Breast epithelium (tissue), 4 donors: ENCODE results near the gene PTPRK. TPM values are rescaled to one million over a fixed set of nuclear protein-coding genes. Genes with fewer than 3 reads are reported as not detected.

ENCODE experiments used
- DNase-seq, 2 donors: peaks; one replicate each; pipeline ENCODE4 v3.0.0-alpha.2; 2019; ENCODE audit warnings: low spot score in 2 of 2
- H3K27ac ChIP-seq, 2 donors: fragments of 200-600 bp; sonication (generic) in 1 of 2; one replicate each; pipeline ENCODE4 v1.5.1; 2016 to 2019; ENCODE audit warnings: mild to moderate bottlenecking in 1 of 2
- H3K27me3 ChIP-seq, 2 donors: fragments of 200-600 bp; sonication (generic) in 1 of 2; one replicate each; pipeline versions ENCODE4 v1.5.1 to v1.6.0; 2017 to 2019; ENCODE audit warnings: control low read depth in 1 of 2, mild to moderate bottlenecking in 1 of 2
- H3K36me3 ChIP-seq: fragments of 200-600 bp; one replicate; pipeline ENCODE4 v1.5.1; 2019
- H3K4me1 ChIP-seq, 2 donors: fragments of 200-600 bp; sonication (generic); one replicate each; pipeline ENCODE4 v1.5.1; 2016 to 2019; ENCODE audit warnings: control low read depth in 1 of 2
- H3K4me3 ChIP-seq, 3 donors: fragments of 200-600 bp; sonication (generic); 1 replicate in 2 of 3; 2 replicates in 1 of 3; pipeline ENCODE4 v1.5.1; 2016 to 2019; ENCODE audit warnings: mild to moderate bottlenecking in 3 of 3, moderate library complexity in 2 of 3
- H3K9me3 ChIP-seq, 2 donors: fragments of 200-600 bp; sonication (generic) in 1 of 2; one replicate each; pipeline ENCODE4 v1.5.1; 2016 to 2019; ENCODE audit warnings: control low read depth in 1 of 2
- POLR2A ChIP-seq: fragments of 450-650 bp; IDR thresholded peaks from one replicate; pipeline ENCODE4 v1.6.1; 2016; ENCODE audit warnings: antibody characterized with exemption, mild to moderate bottlenecking, moderate library complexity
- POLR2AphosphoS5 ChIP-seq, 3 donors: sonication (generic); formaldehyde crosslinking; IDR thresholded peaks; one replicate each; pipeline ENCODE4 v1.6.1; 2017; ENCODE audit warnings: antibody characterized with exemption in 3 of 3
- intact Hi-C: fragments of 100-400 bp; cut with DNase I; formaldehyde crosslinking; loops from one replicate; pipeline ENCODE4 v1.15.1; 2023; ENCODE audit warnings: low total_unique reads
- total RNA-seq, 3 donors: library from RNA; depleted of rRNA; stranded (reverse); fragments of >200 nt; gene quantifications; one replicate each; pipeline ENCODE4 v1.1.0, GENCODE V29; 2016
- TF ChIP-seq, protein P1 (sequence below), 3 donors: fragments of 450-650 bp; IDR thresholded peaks; one replicate each; pipeline ENCODE4 v1.5.1; 2016 to 2017; ENCODE audit warnings: antibody characterized with exemption in 3 of 3, mild to moderate bottlenecking in 3 of 3, moderate library complexity in 3 of 3

The PTPRK gene
- total RNA-seq, 3 donors from 2014 or later = 29.1 to 134 (median 77.0) TPM

DNA sequence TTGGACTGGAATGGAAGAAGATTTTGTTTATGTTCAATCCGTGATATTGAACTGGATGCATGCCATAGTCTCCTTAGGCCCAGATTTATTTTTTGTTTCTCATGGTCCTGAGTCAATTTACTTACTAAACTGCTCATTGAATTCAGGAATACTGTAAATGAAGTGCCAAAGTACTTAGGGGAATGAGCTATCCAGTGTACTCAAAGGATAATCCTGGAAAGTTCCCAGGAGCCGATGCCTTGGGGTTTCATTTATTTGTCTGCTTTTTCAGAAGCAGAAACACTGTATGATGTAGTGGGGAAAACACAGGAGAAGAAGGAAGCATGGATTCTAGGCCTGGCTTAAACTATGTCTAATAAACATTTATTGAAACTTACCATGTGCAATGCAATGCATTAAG is 563.4 kb downstream of the PTPRK start:
- H3K4me3 ChIP-seq = no peak overlapping the region
- TF ChIP-seq, protein P1, sequence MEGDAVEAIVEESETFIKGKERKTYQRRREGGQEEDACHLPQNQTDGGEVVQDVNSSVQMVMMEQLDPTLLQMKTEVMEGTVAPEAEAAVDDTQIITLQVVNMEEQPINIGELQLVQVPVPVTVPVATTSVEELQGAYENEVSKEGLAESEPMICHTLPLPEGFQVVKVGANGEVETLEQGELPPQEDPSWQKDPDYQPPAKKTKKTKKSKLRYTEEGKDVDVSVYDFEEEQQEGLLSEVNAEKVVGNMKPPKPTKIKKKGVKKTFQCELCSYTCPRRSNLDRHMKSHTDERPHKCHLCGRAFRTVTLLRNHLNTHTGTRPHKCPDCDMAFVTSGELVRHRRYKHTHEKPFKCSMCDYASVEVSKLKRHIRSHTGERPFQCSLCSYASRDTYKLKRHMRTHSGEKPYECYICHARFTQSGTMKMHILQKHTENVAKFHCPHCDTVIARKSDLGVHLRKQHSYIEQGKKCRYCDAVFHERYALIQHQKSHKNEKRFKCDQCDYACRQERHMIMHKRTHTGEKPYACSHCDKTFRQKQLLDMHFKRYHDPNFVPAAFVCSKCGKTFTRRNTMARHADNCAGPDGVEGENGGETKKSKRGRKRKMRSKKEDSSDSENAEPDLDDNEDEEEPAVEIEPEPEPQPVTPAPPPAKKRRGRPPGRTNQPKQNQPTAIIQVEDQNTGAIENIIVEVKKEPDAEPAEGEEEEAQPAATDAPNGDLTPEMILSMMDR (IDR thresholded peaks at IDR 0.05) = no peak
- TF ChIP-seq POLR2AphosphoS5 (IDR thresholded peaks at IDR 0.05) (no peak), POLR2A (no peak)
- H3K27me3 ChIP-seq = no peaks in the 10 kb centered on the region
- intact Hi-C loops = no loop called here
- no peak for DNase-seq
- H3K36me3 ChIP-seq = no peaks in the 10 kb centered on the region
- no peaks in the 10 kb centered on the region for H3K4me1 ChIP-seq
- no peak overlapping the region for H3K27ac ChIP-seq
- H3K9me3 ChIP-seq = no peaks in the 10 kb centered on the region

DNA sequence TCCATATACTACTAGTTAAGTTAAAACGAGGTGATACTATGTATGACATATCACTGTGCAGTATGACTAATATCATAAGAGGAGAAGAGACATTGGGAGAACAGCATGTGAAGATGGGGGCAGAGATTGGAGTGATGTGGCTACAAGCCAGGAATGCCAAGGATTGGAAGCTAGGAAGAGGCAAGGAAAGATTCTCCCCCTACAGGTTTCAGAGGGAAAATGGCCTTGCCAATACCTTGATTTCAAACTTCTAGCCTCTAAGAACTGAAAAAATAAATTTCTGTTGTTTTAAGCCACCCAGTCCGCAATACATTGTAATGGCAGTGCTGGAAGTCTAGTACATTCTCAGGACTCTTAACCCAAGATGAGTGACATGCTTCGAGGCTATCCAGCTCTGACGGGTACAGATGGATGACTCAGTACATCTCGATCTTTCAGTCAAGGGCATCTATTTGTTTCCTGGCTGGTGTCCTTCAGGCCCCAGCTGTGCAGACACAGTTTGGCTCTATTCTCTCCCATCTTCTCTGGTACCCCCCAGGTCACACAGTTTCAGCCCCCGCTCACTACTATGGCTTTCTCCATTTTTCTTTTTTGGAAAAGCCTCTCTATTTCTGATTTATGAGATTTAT is 564.0 kb downstream of the PTPRK start:
- no peak overlapping the region for H3K27ac ChIP-seq
- intact Hi-C loops = no loop called here
- no peak overlapping the region for H3K4me3 ChIP-seq
- TF ChIP-seq POLR2A (no peak), POLR2AphosphoS5 (IDR thresholded peaks at IDR 0.05) (no peak)
- TF ChIP-seq, protein P1 (IDR thresholded peaks at IDR 0.05) = no peak
- H3K27me3 ChIP-seq = no peaks in the 10 kb centered on the region
- DNase-seq = no peak
- H3K4me1 ChIP-seq = no peaks in the 10 kb centered on the region
- no peaks in the 10 kb centered on the region for H3K9me3 ChIP-seq
- no peaks in the 10 kb centered on the region for H3K36me3 ChIP-seq

DNA sequence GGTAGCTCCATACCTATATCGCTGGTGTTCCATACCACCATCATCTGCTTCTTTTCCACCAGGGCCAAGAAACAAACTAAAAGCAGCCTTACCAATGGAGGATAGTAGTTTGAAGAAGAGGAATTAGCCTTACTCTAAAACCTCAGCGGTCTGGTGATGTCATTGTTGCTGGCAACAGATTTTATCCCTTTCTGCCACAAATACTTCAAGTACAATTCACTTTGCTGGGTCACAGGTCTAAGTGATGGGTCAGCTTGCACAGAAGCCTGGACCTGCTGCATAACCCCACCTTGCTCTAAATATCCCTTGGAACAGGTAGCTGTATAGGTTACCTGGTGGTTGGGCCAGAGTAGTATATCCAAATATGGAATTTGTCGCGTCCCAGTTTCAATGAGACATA is 566.3 kb downstream of the PTPRK start:
- H3K27ac ChIP-seq = no peak overlapping the region
- no peak for TF ChIP-seq POLR2A
- TF ChIP-seq POLR2AphosphoS5 (IDR thresholded peaks at IDR 0.05) = no peak
- TF ChIP-seq, protein P1 (IDR thresholded peaks at IDR 0.05) = no peak
- H3K4me1 ChIP-seq = no peaks in the 10 kb centered on the region
- DNase-seq = no peak
- no peaks in the 10 kb centered on the region for H3K9me3 ChIP-seq
- intact Hi-C loops = no loop called here
- no peaks in the 10 kb centered on the region for H3K27me3 ChIP-seq
- H3K4me3 ChIP-seq = no peak overlapping the region
- no peaks in the 10 kb centered on the region for H3K36me3 ChIP-seq

DNA sequence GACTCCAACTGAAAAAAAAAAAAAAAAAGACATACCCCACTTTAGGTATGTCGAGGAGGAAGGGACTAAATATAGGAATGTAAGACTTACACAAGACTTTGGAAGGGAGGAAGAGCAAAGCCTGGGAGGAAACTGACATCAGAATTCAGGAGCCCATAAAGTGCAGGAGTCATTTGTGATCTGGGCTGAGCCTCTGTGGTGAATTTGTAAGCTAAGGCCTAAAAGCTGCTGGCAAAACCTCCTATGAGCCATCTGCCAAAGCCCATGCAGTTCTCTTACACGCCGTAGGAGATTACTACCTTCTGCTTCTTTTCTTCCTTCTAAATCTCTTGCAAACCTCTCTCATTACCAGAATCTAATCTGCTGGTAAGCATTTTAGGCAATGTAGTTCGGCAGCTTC is 567.6 kb downstream of the PTPRK start:
- TF ChIP-seq POLR2AphosphoS5 (IDR thresholded peaks at IDR 0.05) (no peak), POLR2A (no peak)
- TF ChIP-seq, protein P1 (IDR thresholded peaks at IDR 0.05) = no peak
- H3K27me3 ChIP-seq = no peaks in the 10 kb centered on the region
- no peaks in the 10 kb centered on the region for H3K4me1 ChIP-seq
- H3K27ac ChIP-seq = no peak overlapping the region
- peaks cover 0 to 2% of the 10 kb centered on the region in 2 donors for H3K9me3 ChIP-seq
- no peak for DNase-seq
- H3K4me3 ChIP-seq = no peak overlapping the region
- H3K36me3 ChIP-seq = no peaks in the 10 kb centered on the region
- intact Hi-C loops = no loop called here

DNA sequence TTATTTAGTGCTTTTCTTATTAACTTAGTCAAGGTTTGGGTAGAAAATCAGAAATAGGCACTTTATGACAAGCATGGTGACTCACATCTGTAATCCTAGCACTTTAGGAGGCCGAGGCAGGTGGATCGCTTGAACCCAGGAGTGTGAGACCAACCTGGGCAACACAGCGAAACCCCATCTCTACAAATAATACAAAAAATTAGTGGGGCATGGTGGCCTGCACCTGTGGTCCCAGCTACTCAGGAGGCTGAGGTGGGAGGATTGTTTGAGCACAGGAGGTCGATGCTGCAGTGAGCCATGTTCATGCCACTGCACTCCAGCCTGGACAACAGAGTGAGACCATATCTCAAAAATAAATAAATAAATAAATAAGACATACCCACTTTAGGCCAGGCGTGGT is 568.2 kb downstream of the PTPRK start:
- no peak overlapping the region for H3K27ac ChIP-seq
- intact Hi-C loops = no loop called here
- no peak for TF ChIP-seq POLR2AphosphoS5 (IDR thresholded peaks at IDR 0.05)
- TF ChIP-seq, protein P1 (IDR thresholded peaks at IDR 0.05) = no peak
- no peak for TF ChIP-seq POLR2A

More for the DNA sequence above, 568.2 kb downstream of the PTPRK start:
- no peak for DNase-seq
- Histone ChIP-seq H3K4me3 (no peak overlapping the region), H3K9me3 (peaks cover 0 to 4% of the 10 kb centered on the region in 2 donors), H3K4me1 (no peaks in the 10 kb centered on the region), H3K36me3 (no peaks in the 10 kb centered on the region), H3K27me3 (no peaks in the 10 kb centered on the region)
